GM19043 (cell line): ENCODE results near the gene ZNF681.
"Not testable (repeated sequence)": the region's sequence is repeated elsewhere in the genome, so short reads cannot be mapped to it uniquely, and the experiment has no call there.

Experiments used
- ATAC-seq: cut with Tn5 transposase; IDR thresholded peaks from one replicate; pipeline ENCODE4 v1.9.1; 2021; ENCODE audit warnings: low read depth; ENCODE audit not compliant: unreplicated experiment

ZNF681 gene

DNA sequence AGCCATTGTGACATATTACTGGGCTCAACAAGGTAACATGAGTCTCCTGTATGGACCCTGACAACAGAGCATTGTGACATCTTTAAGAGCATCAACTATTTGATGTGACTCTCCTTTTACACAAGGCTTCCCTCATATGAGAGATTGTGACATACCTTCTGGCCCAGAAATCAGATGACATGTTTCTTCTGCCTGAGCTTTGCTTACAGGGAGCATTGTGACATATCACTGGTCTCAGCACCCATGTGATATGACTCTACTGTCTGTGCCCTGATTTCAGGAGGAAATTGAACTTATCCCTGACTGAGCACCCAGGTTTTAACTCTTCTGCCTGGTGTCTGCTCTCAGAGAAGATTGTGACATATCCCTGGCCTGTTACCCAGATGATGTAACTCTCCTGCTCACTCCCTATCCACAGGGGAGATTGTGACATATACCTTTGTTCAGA is 15.9 kb upstream of the ZNF681 start:
- no peak for ATAC-seq

DNA sequence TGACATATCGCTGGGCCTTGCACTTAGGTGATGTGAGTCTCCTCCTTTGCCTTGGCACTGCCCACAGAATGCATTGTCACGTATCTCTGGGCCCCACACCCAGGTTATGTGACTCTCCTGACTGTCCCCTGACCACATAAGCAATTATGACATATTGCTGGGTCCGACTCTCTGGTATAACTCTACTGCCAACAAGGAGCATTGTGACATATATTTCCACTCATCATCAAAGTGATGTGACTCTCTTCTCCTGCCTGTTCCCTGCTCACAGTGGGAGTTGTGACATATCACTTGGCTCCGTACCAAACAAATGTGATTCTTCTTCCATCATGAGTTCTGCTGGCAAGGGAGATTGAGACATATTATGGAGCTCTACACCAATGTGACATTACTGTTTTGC is 15.4 kb upstream of the ZNF681 start:
- no peak for ATAC-seq

- no peak for ATAC-seq
Measured at GRCh38 chr19:23772675-23773063, 14.0 kb upstream of the ZNF681 start.

DNA sequence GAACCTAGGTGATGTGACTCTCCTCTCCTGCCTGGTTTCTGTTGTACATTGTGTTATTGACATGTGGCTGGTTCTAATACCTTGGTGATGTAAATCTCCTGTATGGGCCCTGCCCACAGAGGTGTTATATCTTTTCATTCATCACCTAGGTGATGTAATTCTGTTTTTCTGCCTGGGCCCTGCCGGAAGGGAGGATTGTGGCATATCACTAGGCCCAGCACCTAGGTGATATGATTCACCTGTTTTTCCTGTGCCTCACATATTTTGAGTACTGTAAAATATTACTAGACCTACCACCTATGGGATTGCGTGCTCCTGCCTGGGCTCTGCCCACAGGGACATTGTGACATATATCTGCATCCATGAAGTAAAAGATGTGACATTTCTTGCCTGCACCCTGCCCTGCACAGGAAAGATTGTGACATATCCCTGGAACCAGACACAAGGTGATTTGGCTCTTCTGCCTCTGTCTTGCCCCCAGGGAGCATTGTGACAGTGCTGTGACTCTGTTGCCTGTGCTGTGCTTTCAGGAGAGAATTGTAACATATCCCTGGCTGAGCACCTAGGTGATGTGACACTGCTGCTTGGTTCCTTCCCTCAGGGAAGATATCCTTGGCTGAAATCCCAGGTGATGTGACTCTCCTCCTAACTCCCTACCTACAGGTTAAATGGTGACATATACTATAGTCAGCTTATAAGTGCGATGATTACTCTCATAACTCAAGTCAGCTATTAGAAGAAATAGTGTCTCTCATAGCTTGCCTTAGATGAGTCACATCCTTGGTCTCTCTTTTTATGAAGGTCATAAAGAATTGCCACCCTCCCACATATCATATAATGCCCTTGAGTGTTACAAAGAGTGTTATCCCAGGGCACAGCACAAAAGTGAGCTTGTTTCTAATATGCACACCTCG is 13.3 kb upstream of the ZNF681 start:
- no peak for ATAC-seq

GRCh38 chr19:23771316-23771715 is 12.6 kb upstream of the ZNF681 start:
- no peak for ATAC-seq

GRCh38 chr19:23770672-23771250 is 12.1 kb upstream of the ZNF681 start:
- no peak for ATAC-seq

DNA sequence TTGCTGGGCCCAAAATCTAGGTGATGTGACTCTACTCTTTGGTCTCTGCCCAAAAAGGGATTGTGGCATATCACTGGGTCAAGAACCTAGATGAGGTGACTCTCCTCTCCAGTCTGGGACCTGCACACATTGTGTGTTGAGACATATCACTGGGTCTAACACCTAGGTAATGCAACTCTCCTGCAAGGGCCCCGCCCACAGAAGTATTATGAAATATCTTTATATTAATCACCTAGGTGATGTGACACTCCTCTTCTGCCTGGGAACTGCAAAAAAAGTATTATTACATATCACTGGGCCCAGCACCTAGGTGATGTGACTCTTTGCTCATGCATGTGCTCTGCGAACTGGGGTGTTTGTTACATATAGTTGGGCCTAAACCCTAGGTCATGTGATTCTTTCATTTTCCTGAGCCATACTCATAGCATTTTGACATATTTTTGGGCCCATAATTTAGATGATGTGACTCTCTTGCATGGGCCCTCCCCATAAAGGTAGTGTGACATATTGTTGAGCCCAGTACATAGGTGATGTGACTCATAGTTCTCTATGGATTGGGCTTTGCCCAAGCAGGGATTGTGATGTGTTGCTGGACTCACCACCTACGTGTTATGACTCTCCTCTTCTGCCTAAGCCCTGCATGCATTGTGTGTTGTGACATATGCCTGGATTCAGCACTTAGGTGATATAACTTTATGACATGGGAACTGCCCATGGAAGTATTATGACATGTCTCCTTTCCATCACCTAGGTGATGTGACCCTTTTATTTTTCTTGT is 11.2 kb upstream of the ZNF681 start:
- ATAC-seq = no peak

- ATAC-seq = no peak
Measured at GRCh38 chr19:23766951-23767350, 8.3 kb upstream of the ZNF681 start.

- ATAC-seq = no peak
Measured at GRCh38 chr19:23764781-23765180, 6.1 kb upstream of the ZNF681 start.

- no peak for ATAC-seq
Measured at GRCh38 chr19:23762884-23763711, 4.4 kb upstream of the ZNF681 start.

DNA sequence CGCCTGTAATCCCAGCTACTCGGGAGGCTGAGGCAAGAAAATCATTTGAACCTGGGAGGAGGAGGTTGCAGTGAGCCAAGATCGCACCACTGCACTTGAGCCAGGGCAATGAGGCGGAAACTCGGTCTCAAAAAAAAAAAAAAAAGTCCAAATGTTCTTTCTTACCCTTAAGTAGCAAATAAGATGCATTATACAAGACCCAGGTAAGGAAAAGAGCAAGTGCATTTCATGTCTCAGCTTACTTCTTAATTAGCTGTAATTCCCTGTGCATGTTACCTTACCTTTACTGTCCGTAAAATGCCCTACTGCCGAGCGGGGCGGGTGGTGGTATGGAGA is 3.8 kb upstream of the ZNF681 start:
- ATAC-seq = no peak

- ATAC-seq = not testable (repeated sequence)
Measured at GRCh38 chr19:23760326-23760725, 1.6 kb upstream of the ZNF681 start.

DNA sequence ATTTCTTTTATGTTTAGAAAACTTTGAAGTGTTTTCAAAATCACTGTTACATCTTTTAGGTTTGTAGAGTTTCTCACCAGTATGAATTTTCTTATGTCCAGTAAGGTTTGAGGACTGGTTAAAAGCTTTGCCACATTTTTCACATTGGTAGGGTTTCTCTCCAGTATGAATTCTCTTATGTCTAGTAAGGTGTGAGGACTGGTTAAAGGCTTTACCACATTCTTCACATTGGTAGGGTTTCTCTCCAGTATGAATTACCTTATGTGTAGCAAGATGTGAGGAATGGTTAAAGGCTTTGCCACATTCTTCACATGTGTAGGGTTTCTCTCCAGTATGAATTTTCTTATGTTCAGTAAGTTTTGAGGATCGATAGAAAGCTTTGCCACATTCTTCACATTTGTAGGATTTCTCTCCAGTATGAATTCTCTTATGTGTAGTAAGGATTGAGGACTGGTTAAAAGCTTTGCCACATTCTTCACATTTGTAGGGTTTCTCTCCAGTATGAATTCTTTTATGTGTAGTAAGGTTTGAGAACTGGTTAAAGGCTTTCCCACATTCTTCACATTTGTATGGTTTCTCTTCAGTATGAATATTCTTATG is 15.0 kb downstream of the ZNF681 start:
- not testable (repeated sequence) for ATAC-seq

GRCh38 chr19:23730729-23731465 is 27.8 kb downstream of the ZNF681 start:
- not testable (repeated sequence) for ATAC-seq

GRCh38 chr19:23724161-23724560 is 34.5 kb downstream of the ZNF681 start:
- not testable (repeated sequence) for ATAC-seq

- no peak for ATAC-seq
Measured at GRCh38 chr19:23718802-23719201, 39.9 kb downstream of the ZNF681 start.

GRCh38 chr19:23716792-23717191 is 41.9 kb downstream of the ZNF681 start:
- ATAC-seq = no peak

- no peak for ATAC-seq
Measured at GRCh38 chr19:23709347-23709746, 49.3 kb downstream of the ZNF681 start.

DNA sequence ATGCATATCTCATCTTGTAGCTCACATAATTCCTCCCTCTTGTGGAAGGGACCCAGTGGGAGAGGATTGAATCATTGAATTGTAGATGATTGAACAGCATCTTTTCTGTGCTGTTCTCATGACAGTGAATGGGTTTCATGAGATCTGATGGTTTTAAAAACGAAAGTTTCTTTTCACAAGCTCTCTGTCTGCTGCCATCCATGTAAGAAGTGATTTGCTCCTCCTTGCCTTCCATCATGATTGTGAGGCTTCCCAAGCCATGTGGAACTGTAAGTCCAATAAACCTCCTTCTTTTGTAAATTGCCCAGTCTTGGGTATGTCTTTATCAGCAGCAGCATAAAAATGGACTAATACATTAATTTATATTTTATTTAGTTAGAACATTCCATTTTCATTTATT is 52.0 kb downstream of the ZNF681 start:
- no peak for ATAC-seq

DNA sequence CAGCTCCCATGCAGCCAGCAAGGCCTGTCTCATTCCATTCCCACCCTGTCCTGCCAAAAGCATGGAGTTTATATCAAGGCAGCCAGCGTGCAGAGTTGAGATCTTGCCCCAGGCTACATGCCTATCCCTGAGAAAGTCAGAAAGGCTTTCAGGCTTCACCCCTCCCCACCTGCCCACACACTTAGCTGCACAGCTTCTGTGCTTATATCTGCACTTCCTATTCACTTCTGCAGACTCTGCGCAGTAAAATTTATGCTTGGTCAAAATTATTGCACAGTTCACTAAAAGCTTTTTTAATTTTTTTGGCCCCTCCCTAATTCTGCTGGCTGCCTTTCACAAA is 59.2 kb downstream of the ZNF681 start:
- ATAC-seq = no peak
